ENCODE data around the gene BOC. TPM values are rescaled to one million over a fixed set of nuclear protein-coding genes. Genes with fewer than 3 reads are reported as not detected.

Gene BOC
- total RNA-seq, 2 donors from 2014 or later, result not detected

DNA sequence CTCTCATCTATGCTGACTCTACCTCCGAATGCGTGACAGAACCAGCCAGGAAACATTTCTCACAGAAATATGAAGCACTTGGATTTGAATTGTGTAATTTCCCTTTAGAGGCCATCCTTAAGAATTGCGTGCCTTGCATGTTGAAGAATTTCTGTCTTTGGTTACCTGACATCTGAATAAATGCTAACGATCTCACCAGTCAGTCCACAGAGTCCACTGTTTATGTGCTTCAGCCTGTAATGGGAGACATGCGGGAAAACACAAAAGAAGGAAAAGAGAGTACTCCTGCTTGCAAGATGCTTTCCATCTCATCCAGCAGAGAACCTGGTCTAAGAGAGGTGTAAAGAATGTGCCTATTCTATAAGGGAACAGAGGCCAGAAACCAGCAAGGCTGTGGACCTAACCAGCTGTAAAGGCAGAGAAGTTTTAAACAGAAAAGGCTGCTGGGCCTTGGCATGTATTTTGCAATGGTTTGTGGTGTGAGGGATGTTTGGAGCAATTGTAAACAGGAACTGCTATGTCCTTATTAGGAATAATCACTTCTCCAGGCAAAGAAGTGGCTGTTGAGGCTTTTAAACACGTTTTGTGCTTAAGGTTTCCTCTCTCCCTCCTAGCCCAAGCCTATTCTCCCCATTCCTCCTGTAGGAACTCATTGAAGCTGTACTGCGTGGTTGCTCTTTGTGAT, 36.4 kb upstream of the BOC start:
- Mint-ChIP-seq H3K4me3 (no peak overlapping the region), H3K27ac (no peak overlapping the region), H3K36me3 (ENCODE audit: low read depth) (no peaks in the 10 kb centered on the region), H3K27me3 (no peaks in the 10 kb centered on the region), H3K4me1 (no peaks in the 10 kb centered on the region)
- no peak for ATAC-seq
- no peak for DNase-seq
- no peaks in the 10 kb centered on the region for H3K9me3 ChIP-seq (ENCODE audit: control insufficient read depth, low read length, poor library complexity, severe bottlenecking)

DNA sequence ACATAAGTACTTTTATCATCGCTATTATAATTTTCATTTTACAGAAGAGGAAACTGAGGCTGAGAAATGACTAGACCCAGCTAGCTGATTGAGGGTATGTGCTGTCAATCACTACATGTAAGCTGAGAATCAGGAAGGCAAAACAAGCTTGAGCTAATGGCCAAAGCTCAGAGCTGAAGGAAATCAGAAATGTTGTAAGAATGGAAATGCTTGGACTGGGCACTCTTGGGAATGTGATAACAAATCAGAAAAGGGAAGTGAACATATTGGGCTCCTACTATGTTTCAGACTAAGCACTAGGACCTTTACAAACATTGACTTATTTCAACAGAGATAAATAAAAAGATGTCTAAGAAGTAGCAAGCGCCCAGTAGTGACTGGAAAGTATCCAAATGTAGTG, 33.8 kb upstream of the BOC start:
- no peaks in the 10 kb centered on the region for H3K4me1 Mint-ChIP-seq
- ATAC-seq, result no peak
- no peak for DNase-seq
- H3K27ac Mint-ChIP-seq, result no peak overlapping the region
- H3K9me3 ChIP-seq (ENCODE audit: control insufficient read depth, low read length, poor library complexity, severe bottlenecking), result no peaks in the 10 kb centered on the region
- H3K27me3 Mint-ChIP-seq, result no peaks in the 10 kb centered on the region
- no peaks in the 10 kb centered on the region for H3K36me3 Mint-ChIP-seq (ENCODE audit: low read depth)
- no peak overlapping the region for H3K4me3 Mint-ChIP-seq

DNA sequence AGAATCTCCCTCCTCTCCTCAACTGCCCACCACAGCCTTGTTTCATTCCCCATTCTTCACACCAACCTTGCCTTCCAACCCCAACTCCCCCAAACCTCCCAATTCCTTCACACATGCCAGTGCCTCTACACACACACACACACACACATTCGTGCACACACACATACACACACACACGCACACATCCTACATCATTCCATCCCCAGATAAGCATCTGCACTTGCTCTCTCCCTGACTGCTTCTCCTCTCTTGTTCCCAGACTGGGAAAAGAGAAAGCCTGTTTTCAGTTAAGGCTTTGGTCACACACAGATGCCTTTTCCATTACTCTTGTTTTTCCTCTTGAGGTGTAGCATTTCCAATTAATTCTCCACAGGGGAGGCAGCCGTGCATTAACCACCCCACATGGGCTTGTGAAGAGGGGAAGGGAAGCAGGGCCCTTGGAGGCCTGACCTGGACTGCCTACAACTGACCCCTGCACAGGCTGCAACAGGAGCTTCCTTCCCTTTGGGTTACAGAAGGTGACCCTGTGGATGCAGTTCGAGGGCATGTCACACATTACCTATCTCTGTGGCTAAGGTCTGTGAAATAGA, 32.0 kb upstream of the BOC start:
- ATAC-seq (no peak), DNase-seq (no peak)
- no peak overlapping the region for H3K27ac Mint-ChIP-seq
- H3K9me3 ChIP-seq (ENCODE audit: control insufficient read depth, low read length, poor library complexity, severe bottlenecking), result no peaks in the 10 kb centered on the region
- H3K36me3 Mint-ChIP-seq (ENCODE audit: low read depth), result no peaks in the 10 kb centered on the region
- H3K4me3 Mint-ChIP-seq, result no peak overlapping the region
- peaks cover 6% of the 10 kb centered on the region for H3K27me3 Mint-ChIP-seq
- no peaks in the 10 kb centered on the region for H3K4me1 Mint-ChIP-seq

DNA sequence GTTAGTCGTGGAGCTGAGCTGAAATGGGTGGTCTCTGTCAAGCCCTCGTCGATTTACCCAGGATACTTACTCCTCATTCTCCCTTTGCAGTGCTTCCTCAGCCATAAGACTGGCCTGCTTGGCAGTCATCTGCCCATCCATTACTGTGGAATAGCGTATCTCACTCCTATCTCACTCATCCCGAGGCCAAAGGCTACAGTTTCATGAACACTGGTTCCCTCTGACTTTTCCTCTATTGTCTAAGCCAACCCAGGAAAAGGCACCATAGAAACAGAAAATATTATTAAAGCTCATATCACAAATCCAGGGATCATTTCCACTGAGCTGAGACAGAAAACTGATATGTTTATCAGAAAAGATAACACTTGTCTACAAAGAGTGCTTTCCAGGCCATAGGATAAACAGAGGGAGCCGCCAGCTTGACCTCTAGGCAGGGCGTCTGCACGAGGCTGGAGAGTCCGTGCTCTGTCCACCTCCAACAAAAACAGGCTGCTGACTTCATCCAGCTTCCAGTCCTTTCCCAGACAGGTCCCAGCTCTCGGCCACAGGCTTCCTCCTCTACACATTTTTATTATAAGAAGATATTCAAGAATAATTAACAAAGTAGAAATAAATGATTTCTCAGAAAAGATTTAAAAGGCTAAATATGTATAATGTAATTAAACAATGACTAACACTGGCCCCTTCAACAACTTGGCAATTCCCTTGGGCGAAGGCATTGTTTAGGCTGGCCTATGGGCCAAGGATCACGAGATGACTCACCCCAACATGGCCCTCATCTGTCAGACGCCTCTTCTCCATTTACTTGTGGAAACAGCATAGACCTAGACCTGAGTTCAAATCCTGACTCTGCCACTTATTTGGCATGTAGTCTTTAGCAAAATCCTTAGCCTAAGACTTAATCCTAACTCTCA, 27.4 kb upstream of the BOC start:
- Mint-ChIP-seq H3K4me3 (no peak overlapping the region), H3K27ac (no peak overlapping the region), H3K4me1 (no peaks in the 10 kb centered on the region), H3K27me3 (peaks cover 10% of the 10 kb centered on the region), H3K36me3 (ENCODE audit: low read depth) (no peaks in the 10 kb centered on the region)
- ATAC-seq, result no peak
- no peaks in the 10 kb centered on the region for H3K9me3 ChIP-seq (ENCODE audit: control insufficient read depth, low read length, poor library complexity, severe bottlenecking)
- no peak for DNase-seq

DNA sequence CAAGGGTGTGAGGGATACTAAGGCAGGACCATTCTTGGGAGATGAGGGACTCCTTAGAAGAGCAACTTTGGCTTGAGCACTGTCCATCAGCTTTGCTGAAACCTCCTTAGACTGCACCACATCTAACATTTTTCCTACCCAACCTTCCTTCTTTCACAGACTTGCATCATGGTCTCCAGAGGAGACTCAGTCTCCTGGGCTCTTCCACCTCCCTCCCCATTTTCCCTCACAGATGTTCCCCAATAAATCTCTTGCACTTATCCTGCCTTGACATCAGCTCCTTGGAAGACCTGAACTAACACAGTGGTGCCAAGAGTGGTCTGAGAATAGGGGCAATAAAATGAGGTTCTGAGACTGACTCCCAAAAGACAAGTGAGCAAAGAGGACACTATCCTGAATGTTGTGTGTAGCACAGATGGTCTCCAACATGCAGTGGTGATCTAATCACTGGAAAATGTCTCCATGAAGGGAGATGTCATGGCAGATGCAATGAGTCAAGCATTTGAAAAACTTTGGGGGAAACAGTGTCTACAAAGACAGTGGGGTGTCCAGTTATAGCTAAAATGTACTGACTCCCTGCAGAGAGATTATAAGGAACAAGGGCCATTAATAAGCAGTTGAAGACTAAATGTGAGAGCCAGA, 26.0 kb upstream of the BOC start:
- Mint-ChIP-seq H3K4me1 (no peaks in the 10 kb centered on the region), H3K4me3 (no peak overlapping the region), H3K27me3 (peaks cover 10% of the 10 kb centered on the region), H3K27ac (no peak overlapping the region), H3K36me3 (ENCODE audit: low read depth) (no peaks in the 10 kb centered on the region)
- DNase-seq (no peak), ATAC-seq (no peak)
- no peaks in the 10 kb centered on the region for H3K9me3 ChIP-seq (ENCODE audit: control insufficient read depth, low read length, poor library complexity, severe bottlenecking)

DNA sequence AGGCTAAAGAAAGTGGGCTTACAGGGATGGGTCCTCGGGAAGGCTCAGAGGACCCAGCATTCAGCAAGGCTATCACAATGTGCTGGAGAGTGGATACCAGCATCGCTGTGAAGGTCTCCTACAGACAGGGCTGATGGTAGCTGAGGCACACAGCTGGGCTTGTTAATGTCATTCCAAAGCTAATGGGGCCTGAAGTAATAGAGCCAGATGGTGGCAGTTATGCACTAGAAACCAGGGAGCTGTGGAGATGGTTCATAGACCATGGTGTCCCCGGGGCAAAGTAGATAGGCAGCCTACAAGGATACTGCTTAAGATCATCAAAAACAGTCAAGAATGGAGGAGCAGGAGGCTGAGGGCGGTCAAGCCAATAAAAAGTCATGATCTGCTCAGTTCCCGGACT, 24.8 kb upstream of the BOC start:
- H3K9me3 ChIP-seq (ENCODE audit: control insufficient read depth, low read length, poor library complexity, severe bottlenecking), result no peaks in the 10 kb centered on the region
- H3K36me3 Mint-ChIP-seq (ENCODE audit: low read depth), result peaks cover 2% of the 10 kb centered on the region
- peaks cover 10% of the 10 kb centered on the region for H3K27me3 Mint-ChIP-seq
- H3K4me1 Mint-ChIP-seq, result no peaks in the 10 kb centered on the region
- ATAC-seq (no peak), DNase-seq (no peak)
- no peak overlapping the region for H3K27ac Mint-ChIP-seq
- no peak overlapping the region for H3K4me3 Mint-ChIP-seq

DNA sequence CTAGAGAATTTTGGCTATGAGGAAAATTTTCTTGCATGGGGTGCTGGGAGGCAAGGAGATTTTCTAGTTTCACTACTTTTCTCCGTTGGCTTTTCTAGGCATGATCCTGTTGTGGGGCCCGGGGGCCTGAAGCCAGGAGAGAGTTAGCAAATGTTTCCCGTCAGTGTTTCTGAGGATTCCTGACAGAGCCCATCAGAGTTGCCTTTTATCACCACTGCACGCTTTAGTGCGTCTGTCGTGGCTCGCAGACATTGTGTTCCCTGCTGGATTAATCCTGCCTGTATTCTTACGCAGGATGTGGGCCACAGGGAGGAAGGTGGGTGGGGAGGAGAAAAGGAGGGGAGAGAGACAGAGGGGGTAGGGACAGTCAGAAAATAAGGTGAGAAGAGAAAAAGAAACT, 18.1 kb upstream of the BOC start:
- no peaks in the 10 kb centered on the region for H3K9me3 ChIP-seq (ENCODE audit: control insufficient read depth, low read length, poor library complexity, severe bottlenecking)
- Mint-ChIP-seq H3K4me1 (peaks cover 2% of the 10 kb centered on the region), H3K4me3 (no peak overlapping the region), H3K27me3 (peaks cover 6% of the 10 kb centered on the region), H3K27ac (no peak overlapping the region), H3K36me3 (ENCODE audit: low read depth) (peaks cover 4% of the 10 kb centered on the region)
- DNase-seq (no peak), ATAC-seq (no peak)

DNA sequence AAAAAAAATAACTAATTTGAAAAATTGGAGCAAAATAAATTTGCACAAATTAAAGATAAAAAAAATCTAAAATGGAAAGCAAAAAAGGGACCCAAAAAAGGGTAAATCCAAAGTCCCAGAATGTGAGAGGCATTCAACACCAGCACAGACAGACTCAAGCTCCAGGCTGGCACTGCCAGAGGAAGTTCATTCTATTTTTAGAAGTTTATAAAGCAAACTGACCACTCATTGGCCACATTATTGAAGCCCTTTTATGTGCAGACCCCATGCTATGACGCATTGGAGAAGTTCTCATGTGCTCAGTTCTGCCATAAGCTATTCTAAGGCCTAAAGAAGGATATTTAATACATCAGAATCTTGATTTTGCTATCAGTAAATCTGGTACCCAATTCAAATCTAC, 17.6 kb upstream of the BOC start:
- peaks cover 2% of the 10 kb centered on the region for H3K4me1 Mint-ChIP-seq
- no peak for DNase-seq
- no peak overlapping the region for H3K4me3 Mint-ChIP-seq
- H3K9me3 ChIP-seq (ENCODE audit: control insufficient read depth, low read length, poor library complexity, severe bottlenecking), result no peaks in the 10 kb centered on the region
- no peak overlapping the region for H3K27ac Mint-ChIP-seq
- H3K27me3 Mint-ChIP-seq, result peaks cover 10% of the 10 kb centered on the region
- no peak for ATAC-seq
- peaks cover 4% of the 10 kb centered on the region for H3K36me3 Mint-ChIP-seq (ENCODE audit: low read depth)

DNA sequence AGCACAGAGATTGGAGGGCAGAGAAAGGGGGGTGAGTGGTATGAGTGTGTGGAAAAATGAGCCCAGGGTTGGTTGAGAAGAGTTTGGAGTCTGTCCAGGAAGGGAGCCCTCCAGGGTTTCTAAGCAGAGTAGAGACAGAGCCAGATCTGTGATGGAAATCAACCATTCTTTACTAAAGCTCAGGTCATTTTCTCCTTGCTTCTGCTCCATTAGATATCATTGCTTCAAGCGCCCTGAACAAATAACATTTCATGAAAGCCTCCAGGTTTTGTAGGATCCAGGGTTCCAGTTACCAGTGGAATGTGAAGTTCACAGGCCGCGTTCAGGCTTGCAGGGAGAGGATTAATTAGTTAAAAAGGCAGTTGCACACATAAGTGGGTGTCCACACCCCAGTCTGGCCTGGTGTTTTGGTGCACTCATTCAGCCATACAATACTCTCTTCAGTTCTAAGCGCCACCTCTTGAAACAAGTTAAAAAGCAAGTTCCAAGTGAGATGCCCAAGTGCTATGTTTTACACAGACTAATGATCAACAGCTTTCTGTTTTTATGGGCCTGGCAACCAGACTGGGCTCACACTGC, 16.4 kb upstream of the BOC start:
- Mint-ChIP-seq H3K4me1 (peaks cover 2% of the 10 kb centered on the region), H3K36me3 (ENCODE audit: low read depth) (peaks cover 4% of the 10 kb centered on the region), H3K27ac (no peak overlapping the region), H3K4me3 (no peak overlapping the region), H3K27me3 (peaks cover 22% of the 10 kb centered on the region)
- no peak for DNase-seq
- no peak for ATAC-seq
- H3K9me3 ChIP-seq (ENCODE audit: control insufficient read depth, low read length, poor library complexity, severe bottlenecking), result no peaks in the 10 kb centered on the region

DNA sequence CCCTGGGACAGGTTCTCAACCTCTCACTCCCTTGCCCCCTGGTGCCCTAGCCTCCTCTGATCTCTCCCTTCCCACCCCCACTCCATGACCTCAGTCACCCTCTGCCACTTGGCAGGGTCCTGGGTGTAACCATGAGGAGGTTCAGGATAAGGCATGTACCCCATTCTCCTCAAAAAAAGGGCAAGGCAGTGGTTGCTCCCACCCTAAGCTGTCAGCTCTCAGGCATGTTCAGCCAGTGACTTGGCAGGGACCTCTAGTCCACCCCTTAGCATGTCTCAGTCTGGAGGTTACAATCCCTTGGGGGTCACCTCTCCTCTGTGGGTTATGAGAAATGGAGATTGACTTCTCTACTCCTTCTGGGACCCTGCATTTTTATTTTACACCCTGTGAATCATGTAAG, 11.0 kb upstream of the BOC start:
- H3K36me3 Mint-ChIP-seq (ENCODE audit: low read depth), result peaks cover 4% of the 10 kb centered on the region
- H3K4me1 Mint-ChIP-seq, result no peaks in the 10 kb centered on the region
- DNase-seq (no peak), ATAC-seq (no peak)
- peaks cover 28% of the 10 kb centered on the region for H3K27me3 Mint-ChIP-seq
- H3K9me3 ChIP-seq (ENCODE audit: control insufficient read depth, low read length, poor library complexity, severe bottlenecking), result no peaks in the 10 kb centered on the region
- no peak overlapping the region for H3K4me3 Mint-ChIP-seq
- H3K27ac Mint-ChIP-seq, result no peak overlapping the region

DNA sequence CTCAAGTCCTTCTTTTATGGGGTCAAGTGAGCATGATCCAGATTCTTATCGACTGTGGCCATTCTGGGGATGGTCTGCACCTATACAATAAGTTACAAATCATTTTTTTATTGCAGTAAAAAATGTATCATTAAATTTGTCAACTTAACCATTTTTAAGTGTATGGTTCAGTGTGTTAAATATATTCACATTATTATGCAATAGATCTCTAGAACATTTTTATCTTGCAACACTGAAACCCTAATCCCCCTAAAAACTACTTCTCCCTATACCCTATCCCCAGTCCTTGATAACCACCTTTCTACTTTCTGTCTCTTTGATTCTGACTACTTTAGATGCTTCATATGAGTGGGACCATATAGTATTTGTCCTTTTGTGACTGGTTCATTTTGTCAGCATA, 10.4 kb upstream of the BOC start:
- peaks cover 4% of the 10 kb centered on the region for H3K36me3 Mint-ChIP-seq (ENCODE audit: low read depth)

DNA sequence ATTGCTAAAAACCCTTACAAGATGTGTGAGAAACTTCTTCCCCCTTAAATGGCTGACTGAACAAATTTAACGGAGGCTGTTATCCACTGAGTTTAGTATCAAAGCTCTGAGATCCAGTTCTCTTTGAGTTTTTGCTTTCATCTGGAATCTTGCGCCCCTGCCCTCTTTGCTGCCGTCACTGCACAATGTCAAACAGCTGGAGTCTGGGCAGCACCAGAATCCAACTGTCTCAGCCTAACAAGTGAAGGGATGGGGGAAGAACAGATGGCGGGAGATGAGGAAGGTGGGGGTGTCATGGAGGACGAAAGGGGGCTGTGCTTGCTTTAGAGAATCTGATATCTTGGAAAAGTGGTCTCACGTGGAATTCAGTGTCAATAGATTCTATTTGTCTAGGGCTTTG, 7.0 kb upstream of the BOC start:
- no peak overlapping the region for H3K4me3 Mint-ChIP-seq
- no peak for ATAC-seq

More for the DNA sequence above, 10.4 kb upstream of the BOC start:
- ATAC-seq, result no peak
- H3K27ac Mint-ChIP-seq, result no peak overlapping the region
- H3K27me3 Mint-ChIP-seq, result peaks cover 32% of the 10 kb centered on the region
- no peak overlapping the region for H3K4me3 Mint-ChIP-seq
- no peak for DNase-seq
- no peaks in the 10 kb centered on the region for H3K4me1 Mint-ChIP-seq
- H3K9me3 ChIP-seq (ENCODE audit: control insufficient read depth, low read length, poor library complexity, severe bottlenecking), result no peaks in the 10 kb centered on the region

DNA sequence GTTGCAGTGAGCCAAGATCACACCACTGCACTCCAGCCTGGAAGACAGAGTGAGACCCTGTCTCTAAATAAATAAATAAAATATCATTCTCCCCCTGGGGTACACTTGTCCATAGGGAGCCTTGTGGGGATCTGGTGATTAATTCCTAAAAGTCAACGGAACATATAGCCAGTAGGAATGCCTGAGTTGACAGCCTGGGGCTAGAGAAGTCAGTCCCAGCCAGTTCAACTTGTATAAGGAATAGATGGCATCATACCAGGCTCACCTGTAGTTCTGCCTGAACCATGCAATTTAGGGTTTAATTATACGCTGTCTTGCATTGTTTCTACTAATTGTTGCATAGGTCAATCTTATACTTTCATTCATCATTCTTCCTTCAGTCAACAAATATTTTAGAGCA, 5.9 kb upstream of the BOC start:
- no peak overlapping the region for H3K27ac Mint-ChIP-seq
- peaks cover 2% of the 10 kb centered on the region for H3K36me3 Mint-ChIP-seq (ENCODE audit: low read depth)
- DNase-seq (no peak), ATAC-seq (no peak)
- H3K9me3 ChIP-seq (ENCODE audit: control insufficient read depth, low read length, poor library complexity, severe bottlenecking), result no peaks in the 10 kb centered on the region
- no peaks in the 10 kb centered on the region for H3K4me1 Mint-ChIP-seq
- H3K27me3 Mint-ChIP-seq, result peaks cover 58% of the 10 kb centered on the region
- H3K4me3 Mint-ChIP-seq, result no peak overlapping the region

More for the DNA sequence above, 7.0 kb upstream of the BOC start:
- peaks cover 2% of the 10 kb centered on the region for H3K36me3 Mint-ChIP-seq (ENCODE audit: low read depth)
- no peaks in the 10 kb centered on the region for H3K4me1 Mint-ChIP-seq
- no peak for DNase-seq
- no peaks in the 10 kb centered on the region for H3K9me3 ChIP-seq (ENCODE audit: control insufficient read depth, low read length, poor library complexity, severe bottlenecking)
- H3K27me3 Mint-ChIP-seq, result peaks cover 54% of the 10 kb centered on the region
- no peak overlapping the region for H3K27ac Mint-ChIP-seq
